ENCODE data around the gene PIP5KL1.

Gene PIP5KL1

GRCh38 chr9:127949827-127950512 is 19.4 kb upstream of the PIP5KL1 start:
- DNase-seq (ENCODE audit: low spot score) = no peak

- DNase-seq (ENCODE audit: low spot score) = no peak
Measured at GRCh38 chr9:127947841-127948710, 17.5 kb upstream of the PIP5KL1 start.

- DNase-seq (ENCODE audit: low spot score) = no peak
Measured at GRCh38 chr9:127946728-127947127, 16.2 kb upstream of the PIP5KL1 start.

GRCh38 chr9:127945942-127946341 is 15.4 kb upstream of the PIP5KL1 start:
- DNase-seq (ENCODE audit: low spot score) = no peak

- no peak for DNase-seq (ENCODE audit: low spot score)
Measured at GRCh38 chr9:127945338-127945737, 14.8 kb upstream of the PIP5KL1 start.

GRCh38 chr9:127944586-127945218 is 14.1 kb upstream of the PIP5KL1 start:
- no peak for DNase-seq (ENCODE audit: low spot score)

- peak; percentile 83 for DNase-seq (ENCODE audit: low spot score)
Measured at GRCh38 chr9:127943731-127944144, 13.2 kb upstream of the PIP5KL1 start.

GRCh38 chr9:127943011-127943662 is 12.6 kb upstream of the PIP5KL1 start:
- DNase-seq (ENCODE audit: low spot score) = no peak

GRCh38 chr9:127942216-127943010 is 11.8 kb upstream of the PIP5KL1 start:
- DNase-seq (ENCODE audit: low spot score) = peak; percentile 69

GRCh38 chr9:127941961-127942215 is 11.3 kb upstream of the PIP5KL1 start:
- DNase-seq (ENCODE audit: low spot score) = no peak

- no peak for DNase-seq (ENCODE audit: low spot score)
Measured at GRCh38 chr9:127941062-127941960, 10.7 kb upstream of the PIP5KL1 start.

GRCh38 chr9:127940593-127940992 is 10.0 kb upstream of the PIP5KL1 start:
- no peak for DNase-seq (ENCODE audit: low spot score)

- DNase-seq (ENCODE audit: low spot score) = no peak
Measured at GRCh38 chr9:127938298-127938690, 7.7 kb upstream of the PIP5KL1 start.

- peak; percentile 90 for DNase-seq (ENCODE audit: low spot score)
Measured at GRCh38 chr9:127937388-127938297, 7.1 kb upstream of the PIP5KL1 start, which contains the start of gene DPM2. Gene DPM2, minus strand, starts transcription at chr9:127937854. Its CDS starts 34 bp downstream, at chr9:127937820.

GRCh38 chr9:127937056-127937387 is 6.4 kb upstream of the PIP5KL1 start:
- DNase-seq (ENCODE audit: low spot score) = no peak

- no peak for DNase-seq (ENCODE audit: low spot score)
Measured at GRCh38 chr9:127936347-127936852, 5.8 kb upstream of the PIP5KL1 start.

- no peak for DNase-seq (ENCODE audit: low spot score)
Measured at GRCh38 chr9:127935765-127936221, 5.2 kb upstream of the PIP5KL1 start.

GRCh38 chr9:127934986-127935385 is 4.4 kb upstream of the PIP5KL1 start:
- DNase-seq (ENCODE audit: low spot score) = no peak

GRCh38 chr9:127934248-127934647 is 3.7 kb upstream of the PIP5KL1 start:
- DNase-seq (ENCODE audit: low spot score) = no peak

All from COLO829 (cell line).